Breast epithelium (tissue), 4 donors: Measurements from ENCODE around the gene USP20. TPM values are rescaled to one million over a fixed set of nuclear protein-coding genes. Genes with fewer than 3 reads are reported as not detected.
A peak's percentile ranks its signal among the peaks of the same experiment; 100 is the strongest.

ENCODE experiments used
- DNase-seq, 2 donors: peaks; one replicate each; pipeline ENCODE4 v3.0.0-alpha.2; 2019; ENCODE audit warnings: low spot score in 2 of 2
- H3K27ac ChIP-seq, 2 donors: fragments of 200-600 bp; sonication (generic) in 1 of 2; one replicate each; pipeline ENCODE4 v1.5.1; 2016 to 2019; ENCODE audit warnings: mild to moderate bottlenecking in 1 of 2
- H3K27me3 ChIP-seq, 2 donors: fragments of 200-600 bp; sonication (generic) in 1 of 2; one replicate each; pipeline versions ENCODE4 v1.5.1 to v1.6.0; 2017 to 2019; ENCODE audit warnings: control low read depth in 1 of 2, mild to moderate bottlenecking in 1 of 2
- H3K36me3 ChIP-seq: fragments of 200-600 bp; one replicate; pipeline ENCODE4 v1.5.1; 2019
- H3K4me1 ChIP-seq, 2 donors: fragments of 200-600 bp; sonication (generic); one replicate each; pipeline ENCODE4 v1.5.1; 2016 to 2019; ENCODE audit warnings: control low read depth in 1 of 2
- H3K4me3 ChIP-seq, 3 donors: fragments of 200-600 bp; sonication (generic); 1 replicate in 2 of 3; 2 replicates in 1 of 3; pipeline ENCODE4 v1.5.1; 2016 to 2019; ENCODE audit warnings: mild to moderate bottlenecking in 3 of 3, moderate library complexity in 2 of 3
- H3K9me3 ChIP-seq, 2 donors: fragments of 200-600 bp; sonication (generic) in 1 of 2; one replicate each; pipeline ENCODE4 v1.5.1; 2016 to 2019; ENCODE audit warnings: control low read depth in 1 of 2
- POLR2A ChIP-seq: fragments of 450-650 bp; IDR thresholded peaks from one replicate; pipeline ENCODE4 v1.6.1; 2016; ENCODE audit warnings: antibody characterized with exemption, mild to moderate bottlenecking, moderate library complexity
- POLR2AphosphoS5 ChIP-seq, 3 donors: sonication (generic); formaldehyde crosslinking; IDR thresholded peaks; one replicate each; pipeline ENCODE4 v1.6.1; 2017; ENCODE audit warnings: antibody characterized with exemption in 3 of 3
- intact Hi-C: fragments of 100-400 bp; cut with DNase I; formaldehyde crosslinking; loops from one replicate; pipeline ENCODE4 v1.15.1; 2023; ENCODE audit warnings: low total_unique reads
- total RNA-seq, 3 donors: library from RNA; depleted of rRNA; stranded (reverse); fragments of >200 nt; gene quantifications; one replicate each; pipeline ENCODE4 v1.1.0, GENCODE V29; 2016
- TF ChIP-seq, protein P1 (sequence below), 3 donors: fragments of 450-650 bp; IDR thresholded peaks; one replicate each; pipeline ENCODE4 v1.5.1; 2016 to 2017; ENCODE audit warnings: antibody characterized with exemption in 3 of 3, mild to moderate bottlenecking in 3 of 3, moderate library complexity in 3 of 3

The USP20 gene
- total RNA-seq, 3 donors from 2014 or later, result 15.0 to 30.9 (median 22.3) TPM

DNA sequence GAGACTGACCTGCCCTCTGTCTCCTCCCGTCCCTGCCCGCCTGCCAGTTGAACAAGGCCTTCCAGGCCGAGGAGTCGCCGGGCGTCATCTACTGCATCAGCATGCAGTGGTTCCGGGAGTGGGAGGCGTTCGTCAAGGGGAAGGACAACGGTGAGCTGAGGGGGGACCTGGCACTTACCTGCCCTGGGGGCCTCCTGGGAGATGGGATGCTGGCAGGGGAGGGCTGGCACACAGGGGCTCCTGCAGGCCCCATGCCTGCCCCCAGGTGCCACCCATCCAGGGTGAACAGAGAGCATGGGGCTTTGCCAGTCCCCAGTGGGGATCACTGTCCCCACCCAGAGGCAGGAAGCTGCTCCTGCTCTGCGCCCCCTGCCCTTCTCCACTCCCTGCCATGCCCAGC lies 43.0 kb downstream of the USP20 start:
- no peak for DNase-seq
- Histone ChIP-seq H3K4me1 (no peaks in the 10 kb centered on the region), H3K27ac (no peak overlapping the region), H3K27me3 (no peaks in the 10 kb centered on the region), H3K9me3 (no peaks in the 10 kb centered on the region), H3K36me3 (peaks cover 11% of the 10 kb centered on the region), H3K4me3 (no peak overlapping the region)
- intact Hi-C loops, result no loop called here
- TF ChIP-seq POLR2AphosphoS5 (IDR thresholded peaks at IDR 0.05) (no peak), POLR2A (no peak)
- TF ChIP-seq, protein P1, sequence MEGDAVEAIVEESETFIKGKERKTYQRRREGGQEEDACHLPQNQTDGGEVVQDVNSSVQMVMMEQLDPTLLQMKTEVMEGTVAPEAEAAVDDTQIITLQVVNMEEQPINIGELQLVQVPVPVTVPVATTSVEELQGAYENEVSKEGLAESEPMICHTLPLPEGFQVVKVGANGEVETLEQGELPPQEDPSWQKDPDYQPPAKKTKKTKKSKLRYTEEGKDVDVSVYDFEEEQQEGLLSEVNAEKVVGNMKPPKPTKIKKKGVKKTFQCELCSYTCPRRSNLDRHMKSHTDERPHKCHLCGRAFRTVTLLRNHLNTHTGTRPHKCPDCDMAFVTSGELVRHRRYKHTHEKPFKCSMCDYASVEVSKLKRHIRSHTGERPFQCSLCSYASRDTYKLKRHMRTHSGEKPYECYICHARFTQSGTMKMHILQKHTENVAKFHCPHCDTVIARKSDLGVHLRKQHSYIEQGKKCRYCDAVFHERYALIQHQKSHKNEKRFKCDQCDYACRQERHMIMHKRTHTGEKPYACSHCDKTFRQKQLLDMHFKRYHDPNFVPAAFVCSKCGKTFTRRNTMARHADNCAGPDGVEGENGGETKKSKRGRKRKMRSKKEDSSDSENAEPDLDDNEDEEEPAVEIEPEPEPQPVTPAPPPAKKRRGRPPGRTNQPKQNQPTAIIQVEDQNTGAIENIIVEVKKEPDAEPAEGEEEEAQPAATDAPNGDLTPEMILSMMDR (IDR thresholded peaks at IDR 0.05), result no peak

DNA sequence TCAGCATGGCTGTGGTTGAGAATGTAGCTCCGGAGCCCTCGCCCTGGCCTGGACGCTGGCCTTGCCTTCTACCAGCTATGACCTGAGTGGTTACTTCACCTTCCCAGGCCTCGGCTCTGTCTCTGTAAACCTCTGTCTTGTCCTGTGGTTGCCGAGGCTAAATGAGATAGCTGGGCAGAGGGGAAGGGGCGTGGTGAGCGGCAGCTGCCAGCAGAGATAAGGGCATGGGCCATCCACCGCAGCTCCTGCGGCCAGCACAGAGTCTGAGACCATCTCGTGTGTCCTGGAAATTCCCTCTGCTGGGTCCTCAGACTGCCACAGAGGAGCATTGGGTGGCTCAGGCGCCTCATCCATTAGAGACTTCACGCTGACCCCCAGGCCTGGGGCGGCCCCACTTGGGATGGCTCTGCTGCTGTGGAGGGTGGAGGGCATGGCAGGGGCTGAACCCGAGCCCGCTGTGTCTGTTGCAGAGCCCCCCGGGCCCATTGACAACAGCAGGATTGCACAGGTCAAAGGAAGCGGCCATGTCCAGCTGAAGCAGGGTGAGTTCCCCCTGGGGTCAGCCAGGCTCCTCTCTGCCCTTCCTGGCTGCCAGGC lies 43.9 kb downstream of the USP20 start:
- Histone ChIP-seq H3K9me3 (no peaks in the 10 kb centered on the region), H3K4me1 (peaks cover 4% of the 10 kb centered on the region in 2 donors), H3K36me3 (peaks cover 10% of the 10 kb centered on the region), H3K27me3 (no peaks in the 10 kb centered on the region), H3K4me3 (no peak overlapping the region), H3K27ac (no peak overlapping the region)
- TF ChIP-seq POLR2AphosphoS5 (IDR thresholded peaks at IDR 0.05), result no peak
- no peak for TF ChIP-seq POLR2A
- TF ChIP-seq, protein P1 (IDR thresholded peaks at IDR 0.05), result no peak
- intact Hi-C loops, result no loop called here
- DNase-seq, result no peak

DNA sequence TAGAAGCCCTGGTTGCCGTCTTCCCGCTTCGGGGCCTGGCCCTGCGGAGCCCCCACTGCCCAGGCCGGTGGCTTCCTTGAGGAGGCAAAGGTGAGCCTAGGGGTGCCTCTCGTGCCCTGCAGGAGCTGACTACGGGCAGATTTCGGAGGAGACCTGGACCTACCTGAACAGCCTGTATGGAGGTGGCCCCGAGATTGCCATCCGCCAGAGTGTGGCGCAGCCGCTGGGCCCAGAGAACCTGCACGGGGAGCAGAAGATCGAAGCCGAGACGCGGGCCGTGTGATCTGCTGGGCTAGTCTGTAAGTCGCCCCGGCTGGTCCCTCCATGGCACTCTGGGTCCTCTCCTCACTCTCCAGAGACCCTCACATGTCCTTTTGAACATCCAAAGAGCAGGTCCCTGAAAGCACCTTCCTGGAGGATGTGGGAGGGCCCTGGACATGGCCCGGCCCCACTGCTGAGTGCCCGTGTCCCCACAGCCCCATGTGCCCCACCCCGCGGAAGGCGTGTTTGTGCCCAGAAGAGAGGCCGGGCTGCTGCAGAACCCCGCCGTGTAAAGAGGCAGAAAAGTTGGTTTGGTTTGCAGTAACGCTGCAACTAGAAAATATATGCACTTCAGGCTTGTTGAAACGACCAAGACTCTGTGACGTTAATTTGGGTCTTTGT lies 44.9 kb downstream of the USP20 start:
- DNase-seq, result no peak
- H3K27me3 ChIP-seq, result no peaks in the 10 kb centered on the region
- intact Hi-C loops, result loop anchor here (10.0 kb wide), 1 partner anchor 165 kb away; the partner anchor contains the start of gene FNBP1
- no peaks in the 10 kb centered on the region for H3K9me3 ChIP-seq
- TF ChIP-seq POLR2AphosphoS5 (IDR thresholded peaks at IDR 0.05), result no peak
- TF ChIP-seq, protein P1 (IDR thresholded peaks at IDR 0.05), result no peak
- TF ChIP-seq POLR2A, result no peak
- peaks cover 1% of the 10 kb centered on the region for H3K36me3 ChIP-seq
- H3K4me3 ChIP-seq, result no peak overlapping the region
- peaks cover 5 to 11% of the 10 kb centered on the region in 2 donors for H3K4me1 ChIP-seq
- H3K27ac ChIP-seq, result no peak overlapping the region

DNA sequence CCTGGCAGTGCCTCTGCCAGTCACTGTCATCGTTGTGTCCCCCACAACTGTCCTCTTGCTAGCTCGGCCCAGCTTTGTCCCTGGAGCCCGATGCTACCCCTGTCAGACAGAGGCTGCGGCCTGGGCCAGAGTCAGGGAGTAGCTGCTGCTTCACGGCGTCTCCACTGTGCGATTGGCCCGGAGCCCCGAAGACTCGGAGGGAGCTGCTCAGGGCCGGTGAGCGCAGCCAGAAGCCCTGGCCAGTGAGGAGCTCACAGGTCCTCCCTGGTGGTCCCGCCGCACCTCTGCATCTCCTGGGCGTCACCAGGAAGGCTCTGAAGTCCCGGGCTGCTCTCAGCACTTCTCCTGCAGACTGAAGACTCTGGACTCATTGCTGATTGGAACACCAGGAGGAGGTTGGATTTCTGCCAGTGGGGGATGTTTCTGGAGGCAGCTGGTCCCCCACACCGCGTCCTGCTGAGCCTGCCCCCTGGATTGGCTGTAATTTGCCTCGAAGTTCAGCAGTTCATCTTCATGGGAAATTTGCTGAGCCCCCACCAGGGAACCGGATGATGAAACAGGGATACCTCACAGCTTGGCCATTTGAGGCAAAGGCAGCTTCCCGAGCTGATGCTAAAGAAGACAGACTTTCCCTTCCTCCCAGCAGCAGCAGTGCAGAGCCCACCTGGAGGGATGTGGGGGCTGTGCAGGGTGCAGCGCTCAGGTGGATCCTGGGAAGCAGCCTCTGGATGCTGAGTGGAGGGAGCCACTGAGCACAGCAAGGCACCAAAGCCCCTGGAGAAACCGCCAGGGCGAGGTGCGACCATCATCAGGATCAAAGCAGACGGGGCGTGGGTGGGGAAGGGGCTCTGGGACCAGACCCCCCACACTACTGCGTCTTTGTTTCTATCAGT lies 45.6 kb downstream of the USP20 start:
- peaks cover 5 to 12% of the 10 kb centered on the region in 2 donors for H3K4me1 ChIP-seq
- H3K4me3 ChIP-seq, result no peak overlapping the region
- H3K9me3 ChIP-seq, result no peaks in the 10 kb centered on the region
- intact Hi-C loops, result loop anchor here (10.0 kb wide), 1 partner anchor 164 kb away; the partner anchor contains the start of gene FNBP1
- DNase-seq, result no peak
- TF ChIP-seq POLR2AphosphoS5 (IDR thresholded peaks at IDR 0.05) (no peak), POLR2A (no peak)
- TF ChIP-seq, protein P1 (IDR thresholded peaks at IDR 0.05), result no peak
- H3K36me3 ChIP-seq, result no peaks in the 10 kb centered on the region
- H3K27me3 ChIP-seq, result no peaks in the 10 kb centered on the region
- peak overlapping the region in 1 of 2 donors; percentile 25 for H3K27ac ChIP-seq
